Embryonic facial prominence (tissue), 1 donor: ENCODE measurements around the gene HNRNPL.
"Not testable (repeated sequence)": the region's sequence is repeated elsewhere in the genome, so short reads cannot be mapped to it uniquely, and the experiment has no call there.

Experiments
- DNase-seq: peaks from one replicate; pipeline ENCODE4 v3.0.0-alpha.2; 2016; ENCODE audit errors: extremely low spot score

HNRNPL gene

DNA sequence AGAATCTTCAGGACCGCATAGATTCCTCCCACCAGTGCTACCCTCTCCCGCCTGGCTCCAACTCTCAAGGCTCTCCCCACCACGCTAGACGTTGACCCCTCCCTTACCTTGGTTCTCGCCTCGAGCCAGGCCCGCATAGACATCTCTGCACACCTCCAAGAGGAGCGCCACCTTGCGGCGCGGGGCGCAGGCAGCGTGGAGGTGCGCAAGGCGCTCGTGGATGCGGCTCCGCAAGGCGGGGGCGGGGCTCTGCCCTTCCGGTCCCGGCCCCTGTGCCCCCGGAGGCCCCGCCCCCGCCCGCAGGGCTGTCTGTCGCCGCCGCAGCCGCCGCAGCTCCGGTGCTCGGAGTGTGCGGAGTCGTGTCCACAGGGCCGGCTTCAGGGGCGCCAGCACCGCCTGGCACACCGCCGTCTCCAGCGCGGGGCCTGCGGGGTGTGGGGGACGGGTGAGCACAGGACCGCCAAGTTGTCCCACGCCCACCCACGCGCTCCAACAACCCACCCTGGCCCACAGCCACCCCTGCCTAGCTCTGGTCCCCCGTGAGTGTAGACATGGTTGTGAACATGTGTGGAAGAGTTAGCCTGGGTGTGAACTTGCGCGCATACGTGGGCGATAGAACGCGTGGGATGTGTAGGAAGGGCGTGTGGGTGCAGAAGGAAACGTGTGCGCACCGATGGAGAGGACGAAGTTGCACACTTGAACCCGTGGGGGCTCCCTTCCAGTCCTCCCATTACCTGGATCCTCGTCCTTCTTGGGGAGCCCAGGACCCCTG lies 20.2 kb upstream of the HNRNPL start:
- DNase-seq, result no peak

DNA sequence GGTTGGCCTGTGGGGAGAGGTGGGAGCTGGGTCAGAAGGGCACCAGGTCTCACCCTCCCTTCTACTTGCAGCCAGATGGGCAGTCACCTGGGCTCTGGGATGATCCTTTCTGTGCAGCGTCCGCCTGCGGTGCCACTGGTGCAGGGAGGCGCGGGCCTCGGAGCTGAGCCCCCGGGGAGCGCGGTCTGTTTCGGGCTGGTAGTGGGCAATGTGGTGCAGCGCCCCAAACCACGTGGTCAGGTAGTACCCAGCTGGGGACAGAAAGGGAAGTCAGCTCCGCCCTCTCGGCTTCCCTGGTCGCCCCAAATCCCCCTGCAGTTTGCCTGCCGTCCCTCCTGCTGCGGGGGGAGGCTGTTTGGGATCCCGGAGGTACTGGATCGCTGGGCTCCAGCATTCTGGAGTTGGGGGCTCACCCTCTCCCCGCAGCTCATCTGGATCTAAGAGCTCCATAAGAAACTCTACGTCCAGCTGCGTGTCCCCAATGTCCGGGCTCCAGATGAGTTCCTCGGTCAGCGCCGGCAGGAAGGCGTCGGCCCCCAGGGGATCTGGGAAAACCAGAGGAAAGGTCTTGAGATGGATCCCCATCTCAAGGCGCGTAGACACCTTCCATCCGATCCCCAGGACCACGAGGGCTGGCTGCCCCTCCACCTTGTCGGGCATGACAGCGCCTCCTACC lies 19.5 kb upstream of the HNRNPL start:
- DNase-seq, result no peak

GRCh38 chr19:38868551-38868950 lies 18.8 kb upstream of the HNRNPL start:
- no peak for DNase-seq

DNA sequence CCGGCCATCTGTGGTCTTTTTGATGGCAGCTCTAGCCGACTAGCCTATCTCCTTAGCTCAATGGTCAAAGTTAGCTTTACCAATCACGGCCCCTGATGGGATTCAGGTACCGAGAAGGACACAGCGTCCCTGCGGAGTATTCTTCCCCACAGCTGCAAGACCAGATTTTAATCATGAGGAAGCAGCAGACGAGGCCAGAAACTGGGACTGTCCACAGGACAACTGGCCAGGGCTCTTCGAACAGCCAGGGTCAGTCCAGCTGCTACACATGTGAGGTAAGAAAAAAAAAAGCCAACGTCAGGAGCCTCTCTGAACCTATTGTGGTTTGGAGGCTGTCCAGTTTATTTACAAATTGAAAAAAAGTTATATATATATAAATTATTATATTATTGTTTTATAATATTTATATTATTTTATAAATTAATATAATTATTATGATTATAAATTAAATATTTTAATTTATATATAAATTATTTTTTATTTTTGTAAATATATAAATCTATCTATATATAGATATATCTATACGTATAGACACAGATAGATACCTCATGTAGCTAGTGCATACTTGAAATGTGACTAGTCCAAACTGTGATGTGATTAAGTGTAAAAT lies 17.5 kb upstream of the HNRNPL start:
- DNase-seq, result no peak

DNA sequence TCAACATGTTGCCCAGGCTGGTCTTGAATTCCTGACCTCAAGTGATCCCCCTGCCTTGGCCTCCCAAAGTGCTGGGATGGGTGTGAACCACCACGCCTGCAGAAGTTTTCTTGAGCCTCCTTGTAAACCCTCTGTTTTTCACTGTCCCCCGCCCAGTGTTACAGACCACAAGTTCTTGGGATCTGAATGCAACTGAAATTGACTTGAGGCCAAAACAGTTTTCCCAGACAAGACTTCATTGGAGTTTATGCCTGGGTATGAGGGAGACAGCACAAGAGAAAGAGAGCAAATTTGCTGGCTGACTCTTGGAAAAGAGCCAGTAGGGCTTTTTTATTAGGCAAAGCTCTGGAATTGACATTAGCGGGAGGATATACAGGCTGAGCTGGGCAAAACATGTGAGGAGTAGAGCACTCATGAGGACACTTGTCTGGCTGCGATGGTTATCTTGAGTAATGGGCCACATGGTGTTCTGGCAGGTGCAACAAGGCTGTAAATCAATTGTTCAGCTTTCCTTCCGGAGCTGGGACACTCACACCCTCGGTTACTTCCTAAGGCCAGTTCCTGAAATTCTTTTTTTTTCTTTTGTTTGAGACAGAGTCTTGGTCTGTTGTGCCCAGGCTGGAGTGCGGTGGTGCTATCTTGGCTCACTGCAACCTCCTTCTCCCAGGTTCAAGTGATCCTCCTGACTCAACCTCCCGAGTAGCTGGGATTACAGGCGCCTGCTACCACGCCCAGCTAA lies 12.7 kb upstream of the HNRNPL start:
- DNase-seq, result no peak

GRCh38 chr19:38861368-38861767 lies 11.6 kb upstream of the HNRNPL start:
- no peak for DNase-seq

DNA sequence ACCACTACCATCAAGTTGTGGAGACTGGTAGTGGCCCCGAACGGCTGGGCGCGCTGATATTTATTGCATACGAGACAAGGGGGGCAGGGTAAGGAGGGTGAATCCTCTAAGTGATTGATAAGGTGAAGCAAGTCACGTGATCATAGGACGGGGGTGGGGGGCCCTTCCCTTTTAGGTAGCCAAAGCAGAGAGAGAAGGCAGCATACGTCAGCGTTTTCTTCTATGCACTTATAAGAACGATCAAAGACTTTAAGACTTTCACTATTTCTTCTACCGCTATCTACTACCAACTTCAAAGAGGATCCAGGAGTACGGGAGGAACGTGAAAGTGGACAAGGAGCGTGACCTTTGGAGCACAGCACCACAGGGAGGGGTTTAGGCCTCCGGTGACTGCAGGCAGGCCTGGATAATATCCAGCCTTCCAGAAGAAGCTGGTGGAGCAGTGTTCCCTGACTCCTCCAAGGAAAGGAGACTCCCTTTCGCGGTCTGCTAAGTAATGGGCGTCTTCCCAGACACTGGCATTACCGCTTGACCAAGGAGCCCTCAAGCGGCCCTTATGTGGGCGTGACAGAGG lies 9.9 kb upstream of the HNRNPL start:
- not testable (repeated sequence) for DNase-seq

DNA sequence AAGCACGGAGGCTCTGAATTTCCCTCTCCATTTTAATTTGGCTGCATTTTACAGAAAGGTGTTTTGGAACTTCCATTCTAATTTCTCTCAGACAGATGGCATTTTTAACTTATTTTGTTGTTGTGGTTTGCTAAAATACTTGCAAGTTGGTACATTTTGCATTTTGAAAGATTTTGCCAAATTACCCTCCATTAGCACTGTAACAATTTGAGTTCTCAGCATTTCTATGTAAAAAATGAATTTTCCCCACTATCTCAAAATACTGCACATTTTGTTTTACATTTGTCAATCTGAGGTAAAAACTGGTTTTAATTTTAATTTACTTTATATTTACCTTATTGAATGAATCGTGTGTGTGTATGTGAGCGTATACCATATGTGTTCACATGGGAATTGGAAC lies 7.0 kb upstream of the HNRNPL start:
- DNase-seq, result no peak

GRCh38 chr19:38855751-38856150 lies 6.0 kb upstream of the HNRNPL start:
- DNase-seq, result not testable (repeated sequence)

GRCh38 chr19:38854961-38855360 lies 5.2 kb upstream of the HNRNPL start:
- not testable (repeated sequence) for DNase-seq

DNA sequence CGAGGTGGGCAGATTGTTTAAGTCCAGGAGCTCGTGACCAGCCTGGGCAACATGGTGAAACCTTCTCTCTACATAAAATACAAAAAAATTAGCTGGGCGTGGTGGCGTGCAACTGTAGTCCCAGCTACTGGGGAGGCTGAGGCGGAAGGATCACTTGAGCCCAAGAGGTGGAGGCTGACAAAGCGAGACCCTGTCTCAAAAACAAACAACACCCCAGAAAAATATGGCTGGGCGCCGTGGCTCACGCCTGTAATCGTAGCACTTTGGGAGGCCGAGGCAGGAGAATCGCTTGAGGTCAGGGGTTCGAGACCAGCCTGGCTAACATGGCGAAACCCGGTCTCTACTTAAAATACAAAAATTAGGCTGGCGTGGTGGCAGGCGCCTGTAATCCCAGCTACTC lies 3.4 kb upstream of the HNRNPL start:
- DNase-seq, result no peak

- no peak for DNase-seq
These were observed 2.7 kb upstream of the HNRNPL start for GRCh38 chr19:38852231-38853044.

GRCh38 chr19:38851622-38852230 lies 1.9 kb upstream of the HNRNPL start:
- DNase-seq, result peak; percentile 92

- DNase-seq, result peak; percentile 25
These were observed 1.3 kb upstream of the HNRNPL start for GRCh38 chr19:38850976-38851621.

DNA sequence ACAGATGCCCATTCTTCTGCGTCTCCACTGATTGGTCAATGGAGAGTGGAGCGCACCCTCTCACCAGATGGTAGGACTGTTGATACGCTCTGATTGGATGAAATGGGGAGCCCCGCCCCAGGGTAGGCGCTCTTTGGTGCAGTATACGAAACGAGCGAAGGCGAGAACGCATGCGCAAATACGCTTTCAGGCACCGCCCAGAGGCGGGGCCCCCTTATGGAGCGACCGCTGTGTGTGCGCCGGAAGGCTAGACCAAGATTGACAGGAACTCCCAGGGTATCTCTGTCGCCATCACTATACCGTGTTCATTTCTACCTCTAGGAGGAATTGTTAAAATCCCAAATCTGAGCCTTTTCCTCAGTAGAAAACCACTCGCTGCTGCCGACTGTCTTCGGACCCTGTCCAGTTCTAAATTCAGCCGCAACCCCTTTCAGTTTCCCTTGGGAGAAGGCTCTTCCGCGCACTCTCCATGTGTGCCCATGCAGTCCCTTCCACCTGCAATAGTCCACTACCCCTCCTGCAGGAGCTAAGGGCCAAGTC lies 720 bp upstream of the HNRNPL start:
- no peak for DNase-seq

GRCh38 chr19:38849147-38849859 lies 483 bp downstream of the HNRNPL start:
- DNase-seq, result peak; percentile 93

GRCh38 chr19:38848299-38849146 lies 1.3 kb downstream of the HNRNPL start:
- DNase-seq, result no peak

DNA sequence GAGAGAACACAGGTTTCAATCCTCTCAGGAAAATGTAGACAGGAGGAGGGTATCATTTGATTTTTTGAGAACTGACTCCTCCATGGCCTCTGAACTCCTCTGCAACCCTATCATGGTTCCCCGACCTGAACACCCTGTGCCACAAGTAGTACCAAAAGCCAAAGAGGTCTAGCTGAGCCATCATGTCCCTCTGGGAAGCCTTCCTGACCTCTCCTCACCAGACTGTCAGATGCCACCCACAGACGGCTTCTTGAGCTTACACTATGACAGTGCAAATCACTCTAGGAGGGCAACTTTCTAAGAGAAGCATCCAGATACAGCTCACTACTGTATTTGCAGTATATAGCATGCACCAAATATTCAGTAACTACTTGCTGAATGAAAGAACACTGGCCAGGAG lies 3.7 kb downstream of the HNRNPL start:
- DNase-seq, result no peak
